ENCODE results near the gene ITGA8. TPM values are rescaled to one million over a fixed set of nuclear protein-coding genes. Genes with fewer than 3 reads are reported as not detected.

ITGA8 gene
- total RNA-seq, 2 experiments from 2014 or later: not detected

- Histone ChIP-seq H3K4me3 (ENCODE audit: low read length) (no peak overlapping the region), H3K27ac (ENCODE audit: low read depth in 1 of 2, low read length in 2 of 2) (no peak overlapping the region), H3K36me3 (ENCODE audit: insufficient read depth, low read length) (no peaks in the 10 kb centered on the region), H3K9me3 (ENCODE audit: control insufficient read depth in 1 of 2, insufficient read depth in 1 of 2, low read length in 2 of 2) (no peaks in the 10 kb centered on the region), H3K4me1 (ENCODE audit: insufficient read depth, low read length) (no peaks in the 10 kb centered on the region), H3K27me3 (ENCODE audit: control insufficient read depth in 1 of 2, insufficient read depth in 2 of 2, low read length in 2 of 2) (no peaks in the 10 kb centered on the region)
- no peak overlapping the region for H3K4me3 Mint-ChIP-seq
- no peaks in the 10 kb centered on the region for H3K9me3 Mint-ChIP-seq
- no peaks in the 10 kb centered on the region for H3K27me3 Mint-ChIP-seq
- ATAC-seq (ENCODE audit: poor library complexity) (no peak), DNase-seq (no peak)
- ChIA-PET POLR2A (no interaction called here), CTCF (no interaction called here)
- no peaks in the 10 kb centered on the region for H3K36me3 Mint-ChIP-seq (ENCODE audit: low read depth)
- intact Hi-C loops (cut with DNase I, micrococcal nuclease): no loop called here
- no peak for TF ChIP-seq CTCF (IDR thresholded peaks at IDR 0.05)
- no peaks in the 10 kb centered on the region for H3K4me1 Mint-ChIP-seq (ENCODE audit: low read depth)
- H3K27ac Mint-ChIP-seq: no peak overlapping the region
These were observed 110.5 kb downstream of the ITGA8 start for GRCh38 chr10:15609246-15609645.

- H3K4me1 Mint-ChIP-seq (ENCODE audit: low read depth): no peaks in the 10 kb centered on the region
- Histone ChIP-seq H3K4me1 (ENCODE audit: insufficient read depth, low read length) (no peaks in the 10 kb centered on the region), H3K27ac (ENCODE audit: low read depth in 1 of 2, low read length in 2 of 2) (no peak overlapping the region), H3K9me3 (ENCODE audit: control insufficient read depth in 1 of 2, insufficient read depth in 1 of 2, low read length in 2 of 2) (no peaks in the 10 kb centered on the region), H3K4me3 (ENCODE audit: low read length) (no peak overlapping the region), H3K27me3 (ENCODE audit: control insufficient read depth in 1 of 2, insufficient read depth in 2 of 2, low read length in 2 of 2) (peaks cover 3 to 4% of the 10 kb centered on the region in 2 experiments), H3K36me3 (ENCODE audit: insufficient read depth, low read length) (no peaks in the 10 kb centered on the region)
- intact Hi-C loops (cut with DNase I, micrococcal nuclease): no loop called here
- no peak overlapping the region for H3K27ac Mint-ChIP-seq
- ChIA-PET POLR2A (no interaction called here), CTCF (interaction anchor here (1.5 kb wide), 1 partner anchor 11 kb away, joined by 3 read pairs; no protein-coding TSS in a partner anchor)
- H3K27me3 Mint-ChIP-seq: peaks cover 17% of the 10 kb centered on the region
- no peak overlapping the region for H3K4me3 Mint-ChIP-seq
- ATAC-seq (ENCODE audit: poor library complexity) (no peak), DNase-seq (no peak)
- no peaks in the 10 kb centered on the region for H3K36me3 Mint-ChIP-seq (ENCODE audit: low read depth)
- H3K9me3 Mint-ChIP-seq: no peaks in the 10 kb centered on the region
- no peak for TF ChIP-seq CTCF (IDR thresholded peaks at IDR 0.05)
These were observed 113.3 kb downstream of the ITGA8 start for GRCh38 chr10:15606377-15606776.

GRCh38 chr10:15605740-15606369 lies 113.9 kb downstream of the ITGA8 start:
- Histone ChIP-seq H3K36me3 (ENCODE audit: insufficient read depth, low read length) (no peaks in the 10 kb centered on the region), H3K27ac (ENCODE audit: low read depth in 1 of 2, low read length in 2 of 2) (no peak overlapping the region), H3K4me3 (ENCODE audit: low read length) (no peak overlapping the region), H3K9me3 (ENCODE audit: control insufficient read depth in 1 of 2, insufficient read depth in 1 of 2, low read length in 2 of 2) (no peaks in the 10 kb centered on the region), H3K27me3 (ENCODE audit: control insufficient read depth in 1 of 2, insufficient read depth in 2 of 2, low read length in 2 of 2) (peaks cover 3 to 4% of the 10 kb centered on the region in 2 experiments), H3K4me1 (ENCODE audit: insufficient read depth, low read length) (no peaks in the 10 kb centered on the region)
- no peak overlapping the region for H3K4me3 Mint-ChIP-seq
- ChIA-PET CTCF (interaction anchor here (1.5 kb wide), 1 partner anchor 11 kb away, joined by 3 read pairs; no protein-coding TSS in a partner anchor), POLR2A (no interaction called here)
- H3K36me3 Mint-ChIP-seq (ENCODE audit: low read depth): no peaks in the 10 kb centered on the region
- DNase-seq (no peak), ATAC-seq (ENCODE audit: poor library complexity) (no peak)
- H3K27me3 Mint-ChIP-seq: peaks cover 21% of the 10 kb centered on the region
- H3K9me3 Mint-ChIP-seq: no peaks in the 10 kb centered on the region
- intact Hi-C loops (cut with DNase I, micrococcal nuclease): no loop called here
- no peaks in the 10 kb centered on the region for H3K4me1 Mint-ChIP-seq (ENCODE audit: low read depth)
- no peak for TF ChIP-seq CTCF (IDR thresholded peaks at IDR 0.05)
- no peak overlapping the region for H3K27ac Mint-ChIP-seq
